HEK293 (cell line): ENCODE results near the gene HOXD1.

ENCODE experiments used
- CTCF ChIA-PET: fragments of 350-600 bp; formaldehyde crosslinking; extraction: SDS; loops from one replicate; lab custom pipeline; 2021; ENCODE audit warnings: antibody characterized with exemption; lab: Yijun Ruan, JAX
- POLR2A ChIA-PET: fragments of 300-600 bp; formaldehyde crosslinking; extraction: SDS; loops from one replicate; lab custom pipeline; 2020; ENCODE audit warnings: antibody characterized with exemption, inconsistent platforms; lab: Yijun Ruan, JAX
- H3K27ac ChIP-seq: fragments of 200-500 bp; sonication (Bioruptor generic); 2 replicates; pipeline ENCODE4 v1.5.1; 2014; ENCODE audit warnings: low read depth, low read length, control low read depth, inconsistent platforms; ENCODE audit errors: extremely low read depth
- H3K36me3 ChIP-seq, 2 experiments: fragments of 200-500 bp in 1 of 2; sonication (Bioruptor generic) in 1 of 2; 1 replicate in 1 of 2; 2 replicates in 1 of 2; pipeline ENCODE4 v1.5.1; 2014 to 2017; ENCODE audit warnings: inconsistent platforms in 2 of 2, low read length in 2 of 2; ENCODE audit not compliant: control insufficient read depth in 2 of 2, insufficient read depth in 1 of 2
- H3K4me1 ChIP-seq: fragments of 200-500 bp; sonication (Bioruptor generic); 2 replicates; pipeline ENCODE4 v1.5.1; 2014; ENCODE audit warnings: mild to moderate bottlenecking, low read length, inconsistent platforms; ENCODE audit not compliant: control insufficient read depth, insufficient read depth
- H3K4me3 ChIP-seq: 2 replicates; pipeline ENCODE4 v1.5.1; 2011; ENCODE audit warnings: low read depth, mild to moderate bottlenecking, control low read depth, low read length, moderate library complexity
- H3K9me3 ChIP-seq: fragments of 200-500 bp; sonication (Bioruptor generic); 2 replicates; pipeline ENCODE4 v1.5.1; 2014; ENCODE audit warnings: low read depth, low read length, inconsistent platforms; ENCODE audit not compliant: control insufficient read depth, insufficient read depth
- FEZF1 ChIP-seq: fragments of 450-650 bp; formaldehyde crosslinking; IDR thresholded peaks from 2 replicates; pipeline ENCODE4 v1.5.1; 2016; ENCODE audit warnings: missing biosample characterization, missing genetic modification characterization
- INSM2 ChIP-seq: fragments of 450-650 bp; formaldehyde crosslinking; IDR thresholded peaks from 2 replicates; pipeline ENCODE4 v1.5.1; 2016; ENCODE audit warnings: missing biosample characterization, missing genetic modification characterization
- PRDM1 ChIP-seq: fragments of 450-650 bp; formaldehyde crosslinking; IDR thresholded peaks from 2 replicates; pipeline ENCODE4; 2016; ENCODE audit warnings: missing biosample characterization, missing genetic modification characterization
- ZBTB7A ChIP-seq: fragments of 450-650 bp; formaldehyde crosslinking; IDR thresholded peaks from 2 replicates; pipeline ENCODE4 v1.5.1; 2016; ENCODE audit warnings: low read depth, missing biosample characterization, missing genetic modification characterization
- ZIC2 ChIP-seq: fragments of 450-650 bp; formaldehyde crosslinking; IDR thresholded peaks from 2 replicates; pipeline ENCODE4 v1.5.1; 2016; ENCODE audit warnings: missing biosample characterization, missing genetic modification characterization
- ZNF112 ChIP-seq: fragments of 450-650 bp; formaldehyde crosslinking; IDR thresholded peaks from 2 replicates; pipeline ENCODE4 v1.5.0; 2017; ENCODE audit warnings: missing biosample characterization, missing genetic modification characterization
- ZNF175 ChIP-seq: fragments of 450-650 bp; formaldehyde crosslinking; IDR thresholded peaks from 2 replicates; pipeline ENCODE4 v1.5.1; 2016; ENCODE audit warnings: missing biosample characterization, missing genetic modification characterization
- ZNF19 ChIP-seq: fragments of 450-650 bp; formaldehyde crosslinking; IDR thresholded peaks from 2 replicates; pipeline ENCODE4; 2016; ENCODE audit warnings: missing biosample characterization, missing genetic modification characterization, low read depth
- ZNF24 ChIP-seq: fragments of 450-650 bp; formaldehyde crosslinking; IDR thresholded peaks from 2 replicates; pipeline ENCODE4 v1.5.1; 2016; ENCODE audit warnings: missing biosample characterization, missing genetic modification characterization
- ZNF335 ChIP-seq: fragments of 450-650 bp; formaldehyde crosslinking; conservative IDR thresholded peaks from 2 replicates; pipeline ENCODE4 v1.5.1; 2016; ENCODE audit warnings: missing biosample characterization, missing genetic modification characterization
- ZNF391 ChIP-seq: fragments of 450-650 bp; formaldehyde crosslinking; IDR thresholded peaks from 2 replicates; pipeline ENCODE4 v1.5.1; 2016; ENCODE audit warnings: low read depth, missing biosample characterization, missing genetic modification characterization, borderline replicate concordance
- ZNF473 ChIP-seq: fragments of 450-650 bp; formaldehyde crosslinking; IDR thresholded peaks from 2 replicates; pipeline ENCODE4 v1.5.1; 2017; ENCODE audit warnings: missing biosample characterization, missing genetic modification characterization
- ZNF530 ChIP-seq: fragments of 450-650 bp; formaldehyde crosslinking; IDR thresholded peaks from 2 replicates; pipeline ENCODE4 v1.5.1; 2016; ENCODE audit warnings: low read depth, missing biosample characterization, missing genetic modification characterization
- ZNF596 ChIP-seq: fragments of 450-650 bp; IDR thresholded peaks from 2 replicates; pipeline ENCODE4 v1.5.0; 2018; ENCODE audit warnings: missing biosample characterization, mild to moderate bottlenecking, missing genetic modification characterization, moderate library complexity
- ZNF623 ChIP-seq: fragments of 450-650 bp; formaldehyde crosslinking; IDR thresholded peaks from 2 replicates; pipeline ENCODE4 v1.5.1; 2016; ENCODE audit warnings: missing biosample characterization, missing genetic modification characterization
- ZNF639 ChIP-seq: fragments of 450-650 bp; formaldehyde crosslinking; IDR thresholded peaks from 2 replicates; pipeline ENCODE4 v1.5.1; 2016; ENCODE audit warnings: missing biosample characterization, missing genetic modification characterization
- ZNF654 ChIP-seq: fragments of 450-650 bp; formaldehyde crosslinking; IDR thresholded peaks from 2 replicates; pipeline ENCODE4 v1.5.1; 2016; ENCODE audit warnings: low read depth, missing biosample characterization, missing genetic modification characterization
- ZNF658 ChIP-seq: fragments of 450-650 bp; formaldehyde crosslinking; IDR thresholded peaks from 2 replicates; pipeline ENCODE4; 2016; ENCODE audit warnings: missing biosample characterization, missing genetic modification characterization
- ZXDB ChIP-seq: fragments of 450-650 bp; formaldehyde crosslinking; IDR thresholded peaks from 2 replicates; pipeline ENCODE4 v1.5.1; 2016; ENCODE audit warnings: missing biosample characterization, missing genetic modification characterization
- TF ChIP-seq, protein P1 (sequence below): fragments of 450-650 bp; formaldehyde crosslinking; IDR thresholded peaks from 2 replicates; pipeline ENCODE4 v1.5.1; 2016; ENCODE audit warnings: missing biosample characterization, missing genetic modification characterization

The HOXD1 gene

GRCh38 chr2:176182671-176183070 is 5.8 kb upstream of the HOXD1 start:
- no peaks in the 10 kb centered on the region for H3K9me3 ChIP-seq
- POLR2A ChIA-PET = no interaction called here
- H3K4me1 ChIP-seq = peaks cover 7% of the 10 kb centered on the region; the same call in 1 of the 2 replicates
- no peaks in the 10 kb centered on the region for H3K36me3 ChIP-seq
- H3K4me3 ChIP-seq = no peak overlapping the region
- TF ChIP-seq, protein P1, sequence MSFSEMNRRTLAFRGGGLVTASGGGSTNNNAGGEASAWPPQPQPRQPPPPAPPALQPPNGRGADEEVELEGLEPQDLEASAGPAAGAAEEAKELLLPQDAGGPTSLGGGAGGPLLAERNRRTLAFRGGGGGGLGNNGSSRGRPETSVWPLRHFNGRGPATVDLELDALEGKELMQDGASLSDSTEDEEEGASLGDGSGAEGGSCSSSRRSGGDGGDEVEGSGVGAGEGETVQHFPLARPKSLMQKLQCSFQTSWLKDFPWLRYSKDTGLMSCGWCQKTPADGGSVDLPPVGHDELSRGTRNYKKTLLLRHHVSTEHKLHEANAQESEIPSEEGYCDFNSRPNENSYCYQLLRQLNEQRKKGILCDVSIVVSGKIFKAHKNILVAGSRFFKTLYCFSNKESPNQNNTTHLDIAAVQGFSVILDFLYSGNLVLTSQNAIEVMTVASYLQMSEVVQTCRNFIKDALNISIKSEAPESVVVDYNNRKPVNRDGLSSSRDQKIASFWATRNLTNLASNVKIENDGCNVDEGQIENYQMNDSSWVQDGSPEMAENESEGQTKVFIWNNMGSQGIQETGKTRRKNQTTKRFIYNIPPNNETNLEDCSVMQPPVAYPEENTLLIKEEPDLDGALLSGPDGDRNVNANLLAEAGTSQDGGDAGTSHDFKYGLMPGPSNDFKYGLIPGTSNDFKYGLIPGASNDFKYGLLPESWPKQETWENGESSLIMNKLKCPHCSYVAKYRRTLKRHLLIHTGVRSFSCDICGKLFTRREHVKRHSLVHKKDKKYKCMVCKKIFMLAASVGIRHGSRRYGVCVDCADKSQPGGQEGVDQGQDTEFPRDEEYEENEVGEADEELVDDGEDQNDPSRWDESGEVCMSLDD (tag by site-specific recombination) = no peak
- TF ChIP-seq ZNF623 (no peak), PRDM1 (tag by site-specific recombination) (no peak), ZNF658 (tag by site-specific recombination) (no peak), INSM2 (tag by site-specific recombination) (no peak), ZNF654 (no peak), ZNF175 (tag by site-specific recombination) (no peak), ZBTB7A (no peak), ZNF391 (no peak), ZXDB (tag by site-specific recombination) (no peak), ZNF639 (tag by site-specific recombination) (no peak), ZNF530 (no peak), ZNF596 (tag by site-specific recombination) (no peak), ZNF335 (tag by site-specific recombination) (no peak), ZNF473 (tag by site-specific recombination) (no peak), ZNF24 (no peak), ZNF19 (tag by site-specific recombination) (no peak), FEZF1 (no peak)
- CTCF ChIA-PET = no interaction called here
- no peak overlapping the region for H3K27ac ChIP-seq

GRCh38 chr2:176184749-176185148 is 3.7 kb upstream of the HOXD1 start:
- H3K9me3 ChIP-seq = no peaks in the 10 kb centered on the region
- ChIA-PET POLR2A (no interaction called here), CTCF (interaction anchor here (0.6 kb wide), 1 partner anchor 40 kb away, joined by 3 read pairs; no protein-coding TSS in a partner anchor)
- H3K4me3 ChIP-seq = no peak overlapping the region
- no peak overlapping the region for H3K27ac ChIP-seq
- TF ChIP-seq ZIC2 (tag by site-specific recombination) (peak; percentile 64), ZNF112 (no peak)
- TF ChIP-seq, all 188 proteins: peak for 1
- Histone ChIP-seq H3K36me3 (no peaks in the 10 kb centered on the region), H3K4me1 (peaks cover 3% of the 10 kb centered on the region; the same call in 1 of the 2 replicates)
